Prostate gland (tissue), 2 donors: ENCODE results near the gene SCGB1A1.

Source experiments
- POLR2A ChIP-seq: fragments of 450-650 bp; IDR thresholded peaks from one replicate; pipeline ENCODE4 v1.6.1; 2016; ENCODE audit warnings: antibody characterized with exemption, mild to moderate bottlenecking
- TF ChIP-seq, protein P1 (sequence below), 4 experiments: fragments of 200-600 bp in 2 of 4; fragments of 450-650 bp in 2 of 4; sonication (generic) in 2 of 4; IDR thresholded peaks; 1 replicate in 3 of 4; 2 replicates in 1 of 4; pipeline ENCODE4 v1.5.1; 2016 to 2019; ENCODE audit warnings: antibody characterized with exemption in 4 of 4, mild to moderate bottlenecking in 2 of 4, moderate library complexity in 2 of 4

- TF ChIP-seq, protein P1, sequence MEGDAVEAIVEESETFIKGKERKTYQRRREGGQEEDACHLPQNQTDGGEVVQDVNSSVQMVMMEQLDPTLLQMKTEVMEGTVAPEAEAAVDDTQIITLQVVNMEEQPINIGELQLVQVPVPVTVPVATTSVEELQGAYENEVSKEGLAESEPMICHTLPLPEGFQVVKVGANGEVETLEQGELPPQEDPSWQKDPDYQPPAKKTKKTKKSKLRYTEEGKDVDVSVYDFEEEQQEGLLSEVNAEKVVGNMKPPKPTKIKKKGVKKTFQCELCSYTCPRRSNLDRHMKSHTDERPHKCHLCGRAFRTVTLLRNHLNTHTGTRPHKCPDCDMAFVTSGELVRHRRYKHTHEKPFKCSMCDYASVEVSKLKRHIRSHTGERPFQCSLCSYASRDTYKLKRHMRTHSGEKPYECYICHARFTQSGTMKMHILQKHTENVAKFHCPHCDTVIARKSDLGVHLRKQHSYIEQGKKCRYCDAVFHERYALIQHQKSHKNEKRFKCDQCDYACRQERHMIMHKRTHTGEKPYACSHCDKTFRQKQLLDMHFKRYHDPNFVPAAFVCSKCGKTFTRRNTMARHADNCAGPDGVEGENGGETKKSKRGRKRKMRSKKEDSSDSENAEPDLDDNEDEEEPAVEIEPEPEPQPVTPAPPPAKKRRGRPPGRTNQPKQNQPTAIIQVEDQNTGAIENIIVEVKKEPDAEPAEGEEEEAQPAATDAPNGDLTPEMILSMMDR (IDR thresholded peaks at IDR 0.05): no peak
- TF ChIP-seq POLR2A: no peak
Observed at GRCh38 chr11:62411524-62411923, 7.3 kb upstream of the SCGB1A1 start.
